AG09319 (cell line): ENCODE data around the gene GRIFIN.

Experiments
- DNase-seq: peaks from one replicate; pipeline ENCODE4 v3.0.0-alpha.2; 2010; ENCODE audit warnings: low read depth; ENCODE audit errors: extremely low read depth
- TF ChIP-seq, protein P1 (sequence below): IDR thresholded peaks from 2 replicates; pipeline ENCODE4 v1.5.1; 2011; ENCODE audit warnings: low read depth, mild to moderate bottlenecking, inconsistent platforms, low read length, moderate library complexity

GRIFIN gene

DNA sequence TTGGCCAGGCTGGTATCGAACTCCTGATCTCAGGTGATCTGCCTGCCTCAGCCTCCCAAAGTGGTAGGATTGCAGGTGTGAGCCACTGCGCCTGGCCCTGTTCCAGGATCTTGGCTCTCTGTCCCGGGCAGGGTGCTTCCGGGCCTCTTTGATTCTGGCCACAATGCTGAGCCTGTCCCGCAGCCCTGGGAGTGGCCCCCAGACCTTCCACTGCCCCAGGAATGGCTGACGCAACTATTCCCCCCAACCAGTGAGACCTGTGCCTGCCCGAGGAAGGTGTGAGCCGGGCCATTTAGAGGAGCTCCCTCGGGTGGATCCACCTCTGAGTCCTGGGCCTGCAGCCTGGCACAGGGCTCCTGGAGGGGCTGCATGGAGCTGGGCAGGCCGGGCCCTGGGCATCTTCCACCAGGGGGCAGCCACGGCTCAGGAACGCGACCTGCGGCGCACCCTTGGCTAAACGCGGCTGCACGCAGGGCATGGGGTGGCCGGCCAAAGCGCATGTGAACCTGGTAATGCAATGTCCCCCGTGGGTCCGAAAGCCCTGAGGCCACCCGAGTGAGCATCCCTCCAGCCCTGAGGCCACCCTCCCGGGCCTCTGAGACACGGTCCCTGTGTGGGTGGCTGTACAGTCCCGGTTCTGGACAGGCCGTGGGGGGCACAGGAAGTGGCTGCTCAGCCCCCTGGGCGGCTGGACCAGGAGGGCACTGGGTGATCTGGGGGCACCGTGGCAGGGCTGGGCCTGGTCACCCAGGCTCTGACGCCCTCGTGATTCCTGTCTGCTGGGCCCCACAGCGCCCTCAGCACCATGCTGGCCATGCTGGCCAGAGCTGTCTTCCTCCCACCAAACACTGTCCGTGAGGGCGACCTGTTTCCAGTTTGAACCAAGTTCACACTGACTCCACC lies 24.8 kb downstream of the GRIFIN start:
- TF ChIP-seq, protein P1, sequence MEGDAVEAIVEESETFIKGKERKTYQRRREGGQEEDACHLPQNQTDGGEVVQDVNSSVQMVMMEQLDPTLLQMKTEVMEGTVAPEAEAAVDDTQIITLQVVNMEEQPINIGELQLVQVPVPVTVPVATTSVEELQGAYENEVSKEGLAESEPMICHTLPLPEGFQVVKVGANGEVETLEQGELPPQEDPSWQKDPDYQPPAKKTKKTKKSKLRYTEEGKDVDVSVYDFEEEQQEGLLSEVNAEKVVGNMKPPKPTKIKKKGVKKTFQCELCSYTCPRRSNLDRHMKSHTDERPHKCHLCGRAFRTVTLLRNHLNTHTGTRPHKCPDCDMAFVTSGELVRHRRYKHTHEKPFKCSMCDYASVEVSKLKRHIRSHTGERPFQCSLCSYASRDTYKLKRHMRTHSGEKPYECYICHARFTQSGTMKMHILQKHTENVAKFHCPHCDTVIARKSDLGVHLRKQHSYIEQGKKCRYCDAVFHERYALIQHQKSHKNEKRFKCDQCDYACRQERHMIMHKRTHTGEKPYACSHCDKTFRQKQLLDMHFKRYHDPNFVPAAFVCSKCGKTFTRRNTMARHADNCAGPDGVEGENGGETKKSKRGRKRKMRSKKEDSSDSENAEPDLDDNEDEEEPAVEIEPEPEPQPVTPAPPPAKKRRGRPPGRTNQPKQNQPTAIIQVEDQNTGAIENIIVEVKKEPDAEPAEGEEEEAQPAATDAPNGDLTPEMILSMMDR = peak; percentile 96
- DNase-seq = peak; percentile 31

DNA sequence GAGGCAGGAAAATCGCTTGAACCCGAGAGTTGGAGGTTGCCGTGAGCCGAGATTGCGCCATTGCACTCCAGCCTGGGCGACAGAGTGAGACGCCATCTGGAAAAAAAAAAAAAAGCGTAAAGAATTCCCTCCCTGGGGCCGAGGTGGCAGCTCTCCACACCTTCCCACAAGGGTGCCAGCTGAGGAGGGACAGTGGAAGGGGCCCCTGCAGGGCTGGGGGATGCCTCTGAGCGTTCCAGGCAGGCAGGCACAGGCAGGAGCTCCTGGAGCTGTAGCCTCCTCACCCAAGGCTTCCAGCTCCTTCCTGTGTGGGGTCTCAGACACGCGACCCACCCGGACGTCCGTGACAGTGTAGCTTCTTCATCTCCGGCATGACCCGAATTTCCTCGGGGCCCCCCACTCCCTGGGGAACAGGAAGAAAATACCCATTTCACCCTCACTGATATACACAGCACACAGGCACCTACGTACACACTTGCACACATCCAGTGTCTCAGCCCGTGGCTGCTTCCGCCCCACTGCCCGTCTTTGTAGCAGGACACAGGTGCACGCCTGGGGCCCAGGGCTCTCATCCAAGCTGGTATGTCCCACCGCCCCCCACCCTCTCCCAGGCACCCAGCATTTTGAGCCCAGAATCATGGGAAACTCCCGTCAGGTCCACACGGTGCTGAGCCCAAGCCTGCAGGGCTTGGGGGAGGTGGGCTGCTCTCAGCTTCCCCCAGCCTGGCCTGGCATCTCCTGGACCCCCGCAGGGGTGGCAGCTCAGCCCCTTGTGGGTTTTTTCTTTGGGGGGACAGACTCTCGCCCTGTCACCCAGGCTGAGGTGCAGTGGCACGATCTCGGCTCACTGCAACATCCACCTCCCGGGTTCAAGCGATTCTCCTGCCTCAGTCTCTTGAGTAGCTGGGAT lies 25.7 kb downstream of the GRIFIN start:
- TF ChIP-seq, protein P1 = no peak; the same call in 1 of the 2 replicates
- no peak for DNase-seq

DNA sequence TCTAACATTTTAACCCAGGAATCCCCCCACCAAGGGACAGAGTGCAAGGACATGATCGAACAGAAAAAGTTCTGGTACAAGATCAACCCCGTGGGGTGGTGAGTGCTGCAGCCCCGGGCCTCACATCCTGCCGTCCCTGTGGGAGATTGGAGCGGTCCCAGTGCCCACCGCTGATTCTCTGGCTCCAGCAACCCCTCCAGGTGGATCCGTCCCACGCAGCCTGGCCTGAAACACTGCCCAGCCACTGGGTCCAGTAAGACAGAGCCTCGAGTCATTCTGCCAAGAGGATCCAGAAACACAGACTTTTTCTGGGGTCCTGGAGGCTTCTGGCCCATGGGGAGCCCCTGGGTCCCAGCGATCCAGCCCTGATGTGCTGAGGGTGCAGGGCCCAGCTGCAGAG lies 29.5 kb downstream of the GRIFIN start:
- TF ChIP-seq, protein P1 = no peak
- no peak for DNase-seq

DNA sequence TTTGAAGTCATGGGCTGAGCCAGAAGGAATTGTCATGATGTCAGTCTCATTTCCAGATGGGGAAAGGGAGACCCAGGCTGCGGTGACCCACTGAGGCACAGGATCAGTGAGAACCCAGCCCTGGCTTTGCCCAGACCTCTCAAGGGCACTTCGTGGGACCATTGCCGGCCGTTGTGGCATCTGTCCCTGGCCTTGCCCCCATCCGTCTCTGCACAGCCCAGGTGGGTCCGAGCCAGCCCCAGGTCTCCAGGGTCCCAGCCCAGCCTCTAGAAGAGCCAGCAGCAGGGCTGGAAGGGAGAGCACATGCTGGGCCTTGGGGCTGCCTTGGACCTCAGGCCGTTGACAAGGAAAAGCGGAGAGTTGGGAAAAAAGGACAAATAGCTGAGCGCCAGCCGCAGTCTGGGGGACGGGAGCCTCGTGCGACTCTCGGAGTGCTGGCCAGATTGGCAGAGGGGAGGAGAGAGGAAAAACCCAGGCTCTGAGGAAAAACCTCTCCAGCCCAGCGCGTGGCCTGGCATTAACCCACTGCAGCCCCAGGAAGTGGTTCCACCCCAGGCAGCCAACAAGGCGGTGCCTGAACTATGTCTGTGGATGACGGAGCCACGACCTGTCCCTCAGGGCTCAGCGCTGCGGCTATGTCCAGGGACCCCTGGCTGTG lies 30.2 kb downstream of the GRIFIN start:
- DNase-seq = no peak
- TF ChIP-seq, protein P1 = no peak

DNA sequence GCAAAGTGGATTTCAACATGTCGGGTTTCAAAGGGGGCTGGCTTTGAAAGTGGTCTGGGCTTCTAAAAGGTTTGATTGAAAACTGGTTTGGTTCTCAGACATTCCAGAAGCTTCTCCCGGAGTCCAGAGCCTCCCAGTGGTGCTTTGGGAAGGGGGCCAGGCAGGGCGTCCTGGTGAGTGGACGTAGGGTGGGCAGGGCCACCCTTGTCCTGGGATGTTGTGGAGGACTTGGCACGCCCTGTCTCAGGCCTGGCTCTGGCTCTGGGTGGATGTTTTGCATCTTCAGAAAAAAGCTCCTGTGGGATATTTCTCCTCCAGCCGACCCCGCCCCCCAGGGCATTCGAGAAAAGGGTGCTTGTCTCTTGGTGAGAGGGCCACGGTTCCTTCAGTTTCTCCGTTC lies 31.2 kb downstream of the GRIFIN start:
- DNase-seq = no peak
- TF ChIP-seq, protein P1 = no peak; the same call in none of the 2 replicates

DNA sequence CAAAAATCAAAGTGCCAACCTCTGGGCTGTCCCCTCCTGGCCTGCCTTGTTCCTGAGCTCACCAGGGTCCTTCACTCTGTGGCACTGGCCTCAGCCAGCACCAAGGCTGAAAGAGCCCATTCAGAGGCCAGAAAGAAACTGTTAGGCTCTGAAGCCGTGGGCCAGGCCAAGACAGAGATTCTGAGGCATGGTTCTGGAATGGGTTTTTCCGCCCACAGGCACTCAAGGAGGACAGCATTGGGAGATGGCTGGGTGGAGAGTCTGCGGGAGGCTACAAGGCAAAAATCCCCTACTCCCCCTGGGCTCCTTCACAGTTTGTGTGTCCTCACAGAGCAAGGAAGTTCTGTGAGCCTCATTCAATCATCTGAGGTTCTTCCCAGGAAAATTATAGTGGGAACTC lies 31.7 kb downstream of the GRIFIN start:
- TF ChIP-seq, protein P1 = no peak
- peak; percentile 31 for DNase-seq
